Stimulated activated CD4-positive, alpha-beta T cell treated with anti-CD3 and anti-CD28 coated beads, Interleukin-15, amount 100 ng/mL, for 48 hours (primary cell): ENCODE measurements around the gene TLK1.

Experiments used
- DNase-seq, 2 donors: peaks; one replicate each; pipeline ENCODE4 v3.0.0-alpha.2; 2020; ENCODE audit warnings: low read depth in 2 of 2

Gene TLK1

DNA sequence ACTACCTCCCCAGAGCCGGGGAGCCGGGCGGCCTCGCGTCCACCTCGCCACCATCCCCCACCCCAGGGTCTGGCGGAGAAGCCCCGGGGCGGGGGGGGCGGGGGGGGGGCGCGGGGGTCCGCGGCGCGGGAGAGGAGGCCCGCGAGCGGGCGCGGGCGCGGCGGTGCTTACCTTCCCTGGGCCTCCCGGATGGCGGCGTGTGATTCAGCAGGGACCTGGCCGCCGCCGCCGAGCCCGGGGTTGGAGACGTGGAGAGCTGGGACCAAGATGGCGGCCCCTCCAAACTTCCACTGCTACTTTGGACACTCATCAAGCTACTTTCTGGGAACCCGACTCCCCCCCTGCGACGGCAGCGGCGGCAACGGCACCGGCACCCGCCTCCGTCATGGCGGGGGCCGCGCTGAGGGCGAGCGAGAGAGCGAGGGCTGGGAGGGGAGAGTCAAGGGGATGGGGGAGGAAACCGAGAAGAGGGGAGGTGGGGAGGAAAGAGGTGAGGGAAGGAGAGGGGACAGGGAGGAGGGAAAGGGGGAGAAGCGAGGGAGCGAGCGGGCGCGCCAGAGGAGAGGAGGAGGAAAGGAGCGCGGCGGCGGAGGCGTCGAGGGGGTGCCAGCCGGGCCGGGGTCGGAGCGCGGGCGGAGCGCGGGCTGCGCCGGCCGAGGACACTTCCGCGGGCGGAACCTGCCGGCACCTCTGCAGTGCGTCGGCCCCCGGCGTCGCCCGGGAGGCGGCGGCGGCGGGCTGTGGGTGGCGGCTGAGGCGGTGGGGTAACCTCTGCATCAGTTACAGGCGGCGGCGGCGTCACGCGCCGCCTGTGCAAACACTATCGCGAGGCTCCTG, at the start of gene TLK1:
Gene TLK1 (minus strand): TSS at position 775 of the 837 bp plus-strand sequence. CDS start 465 bp downstream, at position 310.
- DNase-seq = peak; percentile 60 to 62

DNA sequence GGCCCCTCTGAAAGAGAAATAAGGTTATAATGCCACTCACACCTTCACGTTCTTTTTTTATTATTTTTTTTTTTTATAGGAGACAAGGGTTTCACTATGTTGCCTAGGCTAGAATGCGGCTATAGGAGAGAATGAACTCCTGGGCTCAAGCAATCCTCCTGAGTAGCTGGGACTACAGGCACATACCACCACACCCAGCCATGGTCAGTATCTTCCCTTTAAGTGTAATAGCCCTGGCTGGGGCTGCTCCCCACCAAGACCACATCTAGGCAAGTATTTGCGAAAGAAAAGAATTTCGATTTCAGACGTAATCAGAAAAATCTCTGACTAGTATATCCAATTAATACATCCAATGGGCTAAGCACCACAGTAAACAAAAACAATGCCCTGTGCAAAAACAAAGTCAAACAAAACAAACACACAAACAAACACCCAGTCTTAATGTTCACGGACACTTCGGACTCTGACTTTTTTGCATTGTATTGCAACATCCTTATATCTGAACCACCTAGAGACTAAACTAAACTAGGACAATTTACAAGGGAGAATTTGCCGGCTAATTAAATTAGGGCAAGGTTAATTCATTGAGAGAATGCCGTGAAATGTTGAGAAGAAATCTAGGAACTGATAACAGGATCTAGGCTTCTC, 49.6 kb upstream of the TLK1 start:
- no peak for DNase-seq

- DNase-seq = no peak
Measured at GRCh38 chr2:171208657-171209056, 48.0 kb upstream of the TLK1 start.

- DNase-seq = no peak
Measured at GRCh38 chr2:171206422-171207115, 45.9 kb upstream of the TLK1 start.

DNA sequence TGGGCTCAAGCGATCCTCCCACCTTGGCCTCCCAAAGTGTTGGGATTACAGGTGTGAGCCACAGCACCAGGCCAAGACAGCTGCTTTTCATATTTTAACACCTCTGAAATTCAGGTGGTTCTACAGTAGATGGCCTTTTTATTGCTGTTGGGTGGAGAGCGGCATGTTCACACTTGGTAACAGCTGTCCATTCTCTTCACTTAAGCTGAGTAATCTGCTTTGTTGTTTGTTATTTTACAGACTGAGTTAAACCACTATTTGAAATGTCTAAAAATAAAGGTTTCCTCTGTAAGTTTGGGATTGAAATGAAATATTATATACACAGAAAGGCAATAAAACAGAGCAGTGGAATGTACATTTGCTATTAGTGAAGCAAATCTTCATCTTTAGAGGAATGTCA, 44.9 kb upstream of the TLK1 start:
- no peak for DNase-seq

GRCh38 chr2:171201767-171202166, 41.1 kb upstream of the TLK1 start:
- no peak for DNase-seq

GRCh38 chr2:171201271-171201670, 40.6 kb upstream of the TLK1 start:
- no peak for DNase-seq

GRCh38 chr2:171200469-171200868, 39.8 kb upstream of the TLK1 start:
- DNase-seq = no peak

GRCh38 chr2:171191021-171191420, 30.3 kb upstream of the TLK1 start:
- no peak for DNase-seq

DNA sequence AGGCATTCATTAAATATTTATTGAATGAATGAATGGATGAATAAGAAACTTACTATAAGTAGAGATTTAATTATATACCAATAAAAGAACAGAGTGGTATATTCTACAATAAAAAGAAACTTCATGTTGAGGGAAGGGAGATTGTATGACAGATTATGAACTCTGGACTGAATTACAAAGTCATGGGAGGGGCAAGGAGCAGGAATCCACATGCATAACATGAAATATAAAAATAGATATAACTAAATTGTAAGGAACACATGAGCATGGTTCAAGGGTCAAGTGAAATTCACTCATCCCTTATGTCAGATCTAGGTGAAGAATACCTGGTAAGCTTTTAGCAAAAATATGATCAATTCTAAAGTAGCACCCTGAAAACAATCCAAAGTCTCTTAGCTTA, 27.1 kb upstream of the TLK1 start:
- no peak for DNase-seq

DNA sequence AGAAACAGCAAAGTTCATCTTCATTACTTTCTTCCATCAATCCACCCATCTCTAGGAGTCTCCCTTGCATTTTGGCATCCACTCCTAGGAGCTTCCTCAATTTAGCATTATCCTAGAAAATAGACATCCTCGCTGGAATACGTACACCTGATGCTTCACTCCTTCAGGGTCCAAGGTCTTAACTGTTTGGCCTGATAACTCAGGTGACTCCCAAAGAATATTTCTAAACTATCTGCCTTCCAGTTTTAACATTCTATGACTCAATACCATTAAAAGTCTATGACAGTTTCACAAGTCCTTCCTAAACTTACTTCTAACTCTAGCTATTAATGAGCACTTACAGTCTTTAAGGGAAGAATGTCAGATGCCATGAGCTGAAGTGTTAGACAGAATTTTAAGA, 26.5 kb upstream of the TLK1 start:
- DNase-seq = no peak

DNA sequence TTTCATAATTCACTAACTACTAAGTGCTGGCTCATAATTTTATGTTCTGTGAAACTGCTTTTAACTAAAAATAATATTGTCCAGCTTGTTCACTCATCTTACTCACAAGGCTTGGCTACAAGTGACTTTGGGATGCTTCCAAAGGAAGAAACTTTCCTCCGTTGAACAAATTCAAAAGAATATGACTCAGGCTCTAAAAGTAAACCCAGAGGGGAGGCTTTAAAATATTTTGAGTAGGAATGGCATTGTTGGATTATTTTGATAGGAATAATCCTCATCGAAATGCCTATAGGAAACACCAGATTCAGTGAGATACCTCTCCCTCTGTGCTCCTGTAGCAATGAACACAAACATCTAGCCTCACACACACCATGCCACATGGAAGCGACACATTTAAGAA, 25.2 kb upstream of the TLK1 start:
- DNase-seq = no peak

- DNase-seq = no peak
Measured at GRCh38 chr2:171185165-171185818, 24.6 kb upstream of the TLK1 start.

GRCh38 chr2:171181064-171182049, 20.7 kb upstream of the TLK1 start:
- no peak for DNase-seq

DNA sequence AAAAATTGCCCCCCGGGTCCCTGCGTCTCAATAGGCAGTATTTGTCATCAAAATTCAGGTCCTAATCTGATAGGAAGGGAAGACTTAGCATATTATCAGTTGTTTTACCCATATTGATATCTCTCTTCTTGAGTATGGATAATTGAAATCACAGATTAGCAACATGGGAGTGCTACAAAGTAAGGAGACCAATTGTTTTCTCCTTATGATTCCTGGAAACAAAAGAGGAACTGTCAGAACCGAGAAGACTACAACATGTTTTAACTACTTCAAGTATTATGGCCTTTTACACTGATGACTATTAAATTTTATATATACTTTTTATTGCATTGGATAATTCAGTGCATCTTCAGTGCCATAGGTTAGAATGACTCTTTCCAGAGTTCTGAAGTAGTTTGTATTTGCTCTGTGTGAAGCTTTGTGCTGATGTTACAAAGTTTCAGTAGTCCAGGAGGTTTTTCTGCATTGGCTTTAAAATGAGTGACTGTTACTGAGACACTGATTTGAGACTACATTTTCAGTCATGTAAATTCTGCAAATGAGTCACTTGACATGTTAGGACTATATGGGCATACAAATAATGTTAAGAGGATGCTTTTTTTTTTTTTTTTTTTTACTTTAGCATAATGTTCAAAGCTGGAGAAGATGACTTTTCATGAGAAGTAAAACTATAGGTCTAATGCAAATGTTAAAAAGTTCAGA, 19.7 kb upstream of the TLK1 start:
- no peak for DNase-seq

- no peak for DNase-seq
Measured at GRCh38 chr2:171178993-171179392, 18.3 kb upstream of the TLK1 start.

DNA sequence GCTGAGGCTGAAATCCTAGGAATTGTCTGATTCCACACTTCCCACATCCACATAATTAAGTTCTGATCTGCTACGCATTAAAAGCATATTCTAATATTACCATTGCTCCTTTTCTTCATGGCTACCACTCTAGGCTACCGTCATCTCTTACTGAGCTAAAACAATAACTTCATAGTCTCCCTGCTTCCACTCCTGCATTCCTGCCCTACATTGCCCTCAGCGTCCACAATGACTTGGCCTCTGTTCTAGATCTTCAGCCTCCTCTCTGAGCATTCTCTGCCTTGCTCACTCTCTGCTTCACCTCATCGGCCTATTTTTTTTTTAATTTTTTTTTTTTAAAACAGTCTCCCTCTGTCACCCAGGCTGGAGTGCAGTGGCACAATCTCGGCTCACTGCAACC, 15.8 kb upstream of the TLK1 start:
- no peak for DNase-seq

GRCh38 chr2:171174075-171174474, 13.4 kb upstream of the TLK1 start:
- no peak for DNase-seq

DNA sequence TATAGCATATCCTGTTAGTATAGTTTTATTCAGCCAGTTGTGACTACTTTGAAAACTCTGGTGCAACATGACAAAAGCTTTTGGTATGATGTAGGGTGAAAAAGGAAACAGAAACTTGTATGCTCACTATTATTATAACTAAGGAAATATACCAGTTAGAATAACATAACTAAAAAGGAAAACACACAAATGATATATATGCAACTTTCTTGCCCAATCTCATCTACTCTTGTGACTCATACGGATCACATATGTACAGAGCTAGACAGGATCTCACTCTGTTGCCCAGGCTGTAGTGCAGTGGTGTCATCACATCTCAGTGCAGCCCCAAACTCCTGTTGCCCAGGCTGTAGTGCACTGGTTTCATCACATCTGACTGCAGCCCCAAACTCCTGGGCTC, 12.4 kb upstream of the TLK1 start:
- DNase-seq = no peak

DNA sequence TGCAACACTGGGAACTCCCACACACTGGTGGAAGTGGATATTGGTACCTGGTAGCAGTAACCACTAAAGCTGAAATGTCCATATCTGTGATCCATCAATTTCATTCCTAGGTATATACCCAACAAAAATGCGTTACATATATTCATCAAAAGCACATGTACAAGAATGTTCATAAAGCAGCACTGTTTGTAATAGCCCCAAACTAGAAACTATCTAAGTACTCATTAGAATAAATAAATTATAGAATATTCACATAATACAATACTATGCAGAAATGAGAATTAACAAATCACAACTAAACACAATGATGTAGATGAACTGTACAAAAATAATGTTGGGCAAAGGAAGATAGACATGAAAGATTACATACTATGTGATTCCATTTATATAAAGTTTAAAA, 11.1 kb upstream of the TLK1 start:
- no peak for DNase-seq
